Tibial artery (tissue), 4 donors: ENCODE results near the gene PHRF1.

ENCODE experiments used
- DNase-seq, 2 donors: peaks; one replicate each; pipeline ENCODE4 v3.0.0-alpha.2; 2019
- H3K27ac ChIP-seq, 2 donors: fragments of 200-600 bp; sonication (generic) in 1 of 2; 1 replicate in 1 of 2; 2 replicates in 1 of 2; pipeline ENCODE4 v1.5.1; 2018 to 2019; ENCODE audit warnings: mild to moderate bottlenecking in 1 of 2
- H3K27me3 ChIP-seq, 2 donors: fragments of 200-600 bp; sonication (generic) in 1 of 2; one replicate each; pipeline versions ENCODE4 v1.5.1 to v1.6.0; 2016 to 2019
- H3K36me3 ChIP-seq, 3 donors: fragments of 200-600 bp; sonication (generic) in 2 of 3; one replicate each; pipeline ENCODE4 v1.5.1; 2016 to 2019; ENCODE audit warnings: mild to moderate bottlenecking in 2 of 3
- H3K4me1 ChIP-seq, 4 donors: fragments of 200-600 bp; sonication (generic) in 2 of 4; 1 replicate in 3 of 4; 2 replicates in 1 of 4; pipeline ENCODE4 v1.5.1; 2016 to 2019
- H3K4me3 ChIP-seq, 2 donors: fragments of 200-600 bp; sonication (generic) in 1 of 2; 1 replicate in 1 of 2; 2 replicates in 1 of 2; pipeline ENCODE4 v1.5.1; 2018 to 2019; ENCODE audit warnings: mild to moderate bottlenecking in 2 of 2
- H3K9me3 ChIP-seq, 3 donors: fragments of 200-600 bp; sonication (generic) in 1 of 3; one replicate each; pipeline ENCODE4 v1.5.1; 2016 to 2019
- CTCF ChIP-seq, 2 experiments: fragments of 200-600 bp in 1 of 2; fragments of 450-650 bp in 1 of 2; IDR thresholded peaks; one replicate each; pipeline ENCODE4 v1.5.1; 2017 to 2019; ENCODE audit warnings: antibody characterized with exemption in 2 of 2, mild to moderate bottlenecking in 1 of 2, moderate library complexity in 1 of 2
- intact Hi-C: fragments of 100-400 bp; cut with DNase I; formaldehyde crosslinking; loops from one replicate; pipeline ENCODE4 v1.15.0; 2023; ENCODE audit warnings: low total_unique reads

Gene PHRF1

GRCh38 chr11:550021-550745 is 26.1 kb upstream of the PHRF1 start:
- no peak overlapping the region for H3K4me3 ChIP-seq
- peaks cover 0 to 12% (median 8%) of the 10 kb centered on the region in 4 donors for H3K4me1 ChIP-seq
- no peak for TF ChIP-seq CTCF (IDR thresholded peaks at IDR 0.05)
- H3K9me3 ChIP-seq: no peaks in the 10 kb centered on the region
- intact Hi-C loops: no loop called here
- H3K36me3 ChIP-seq: no peaks in the 10 kb centered on the region
- peaks cover 4 to 61% of the 10 kb centered on the region in 2 donors for H3K27me3 ChIP-seq
- no peak for DNase-seq
- no peak overlapping the region for H3K27ac ChIP-seq

- Histone ChIP-seq H3K4me3 (no peak overlapping the region), H3K4me1 (peaks cover 0 to 17% (median 14%) of the 10 kb centered on the region in 4 donors), H3K36me3 (no peaks in the 10 kb centered on the region), H3K27me3 (peaks cover 10 to 66% of the 10 kb centered on the region in 2 donors), H3K27ac (no peak overlapping the region), H3K9me3 (no peaks in the 10 kb centered on the region)
- DNase-seq: no peak
- intact Hi-C loops: no loop called here
- TF ChIP-seq CTCF (IDR thresholded peaks at IDR 0.05): no peak
These were observed 25.6 kb upstream of the PHRF1 start for GRCh38 chr11:550746-551085.

GRCh38 chr11:551131-551530 is 25.1 kb upstream of the PHRF1 start:
- intact Hi-C loops: no loop called here
- no peak for TF ChIP-seq CTCF (IDR thresholded peaks at IDR 0.05)
- Histone ChIP-seq H3K4me1 (peaks cover 0 to 21% (median 17%) of the 10 kb centered on the region in 4 donors), H3K27me3 (peaks cover 13 to 70% of the 10 kb centered on the region in 2 donors), H3K9me3 (no peaks in the 10 kb centered on the region), H3K36me3 (no peaks in the 10 kb centered on the region), H3K4me3 (no peak overlapping the region), H3K27ac (no peak overlapping the region)
- no peak for DNase-seq

- H3K27me3 ChIP-seq: peaks cover 13 to 75% of the 10 kb centered on the region in 2 donors
- no peak for TF ChIP-seq CTCF (IDR thresholded peaks at IDR 0.05)
- H3K4me1 ChIP-seq: peaks cover 0 to 23% (median 18%) of the 10 kb centered on the region in 4 donors
- intact Hi-C loops: no loop called here
- no peak overlapping the region for H3K4me3 ChIP-seq
- no peaks in the 10 kb centered on the region for H3K9me3 ChIP-seq
- H3K36me3 ChIP-seq: no peaks in the 10 kb centered on the region
- H3K27ac ChIP-seq: no peak overlapping the region
- DNase-seq: no peak
These were observed 24.7 kb upstream of the PHRF1 start for GRCh38 chr11:551596-551995.

GRCh38 chr11:553083-553987 is 22.9 kb upstream of the PHRF1 start:
- Histone ChIP-seq H3K4me3 (no peak overlapping the region), H3K4me1 (peaks cover 0 to 23% (median 18%) of the 10 kb centered on the region in 4 donors), H3K9me3 (no peaks in the 10 kb centered on the region), H3K27ac (no peak overlapping the region), H3K36me3 (no peaks in the 10 kb centered on the region), H3K27me3 (peaks cover 13 to 92% of the 10 kb centered on the region in 2 donors)
- no peak for TF ChIP-seq CTCF (IDR thresholded peaks at IDR 0.05)
- no peak for DNase-seq
- intact Hi-C loops: no loop called here
